Stomach (tissue), 9 donors: ENCODE data around the gene PACC1. TPM values are rescaled to one million over a fixed set of nuclear protein-coding genes. Genes with fewer than 3 reads are reported as not detected.

ENCODE experiments used
- DNase-seq, 2 donors: peaks; one replicate each; pipeline versions ENCODE4 v3.0.0 to v3.0.0-alpha.2; 2013 to 2019
- H3K27ac ChIP-seq, 5 donors: fragments of 200-600 bp in 4 of 5; sonication (generic) in 4 of 5; one replicate each; pipeline ENCODE4 v1.5.1; 2013 to 2019; ENCODE audit warnings: mild to moderate bottlenecking in 1 of 5, moderate library complexity in 1 of 5
- H3K27me3 ChIP-seq, 3 donors: fragments of 200-600 bp; sonication (generic); one replicate each; pipeline ENCODE4 v1.5.1; 2017 to 2019; ENCODE audit warnings: mixed run types in 1 of 3
- H3K36me3 ChIP-seq, 4 donors: fragments of 200-600 bp; sonication (generic); 1 replicate in 3 of 4; 2 replicates in 1 of 4; pipeline ENCODE4 v1.5.1; 2016 to 2019
- H3K4me1 ChIP-seq, 4 donors: fragments of 200-600 bp; sonication (generic); one replicate each; pipeline ENCODE4 v1.5.1; 2016 to 2019
- H3K4me3 ChIP-seq, 4 donors: fragments of 200-600 bp; sonication (generic) in 3 of 4; one replicate each; pipeline ENCODE4 v1.5.1; 2016 to 2019; ENCODE audit warnings: mild to moderate bottlenecking in 1 of 4
- H3K9me3 ChIP-seq, 4 donors: fragments of 200-600 bp; sonication (generic); one replicate each; pipeline ENCODE4 v1.5.1; 2016 to 2019
- CTCF ChIP-seq, 7 experiments: fragments of 450-650 bp in 4 of 7; fragments of 200-600 bp in 3 of 7; sonication (generic) in 3 of 7; IDR thresholded peaks; one replicate each; pipeline ENCODE4 v1.5.1; 2016 to 2019; ENCODE audit warnings: antibody characterized with exemption in 7 of 7, control low read depth in 2 of 7, mild to moderate bottlenecking in 1 of 7
- EP300 ChIP-seq: sonication (generic); formaldehyde crosslinking; IDR thresholded peaks from one replicate; pipeline ENCODE4 v1.6.1; 2017; ENCODE audit warnings: antibody characterized with exemption
- POLR2A ChIP-seq, 4 donors: fragments of 450-650 bp; IDR thresholded peaks; one replicate each; pipeline ENCODE4 v1.6.1; 2016; ENCODE audit warnings: antibody characterized with exemption in 4 of 4, control low read depth in 2 of 4, mild to moderate bottlenecking in 1 of 4, moderate library complexity in 1 of 4
- POLR2AphosphoS5 ChIP-seq, 3 donors: sonication (generic); formaldehyde crosslinking; IDR thresholded peaks; one replicate each; pipeline ENCODE4 v1.6.1; 2016; ENCODE audit warnings: antibody characterized with exemption in 3 of 3
- WGBS, 5 donors: extraction: QIAGEN DNeasy Blood & Tissue Kit in 3 of 5; methylation state at CpG; one replicate each; pipeline versions ENCODE4 v1.1.5 to v1.1.7; 2013 to 2018; 5-methylcytosine and 5-hydroxymethylcytosine counted together
- intact Hi-C: fragments of 100-400 bp; cut with DNase I; formaldehyde crosslinking; loops from one replicate; pipeline ENCODE4 v1.15.1; 2023; ENCODE audit warnings: low total_unique reads
- polyA plus RNA-seq, 3 donors: library from polyadenylated mRNA; stranded (reverse); fragments of 200-250 nt; gene quantifications; one replicate each; pipeline ENCODE4 v1.2.3, GENCODE V29; 2013
- total RNA-seq, 5 donors: library from RNA; depleted of rRNA; stranded (reverse); fragments of >200 nt; gene quantifications; one replicate each; pipeline versions ENCODE4 v1.1.0 to v1.2.3, GENCODE V29; 2014 to 2016
- donor health status: healthy with polysubstance abuse.
- donor health status: Bipolar disorder and iron deficiency.
- donor health status: healthy.

Gene PACC1
- total and polyA plus RNA-seq, 8 donors, result 0.58 to 6.4 (median 2.0) TPM

GRCh38 chr1:212359794-212360479 lies 54.7 kb downstream of the PACC1 start:
- no peak for DNase-seq
- Histone ChIP-seq H3K27me3 (no peaks in the 10 kb centered on the region), H3K36me3 (peaks cover 9 to 96% (median 90%) of the 10 kb centered on the region in 4 donors), H3K4me1 (no peaks in the 10 kb centered on the region), H3K4me3 (no peak overlapping the region), H3K27ac (no peak overlapping the region), H3K9me3 (no peaks in the 10 kb centered on the region)
- intact Hi-C loops, result no loop called here
- WGBS, 5 donors, result 42 to 69% (median 65%) methylated on average over 4 of the region's 4 CpGs
- TF ChIP-seq POLR2A (IDR thresholded peaks at IDR 0.05), result no peak

- Histone ChIP-seq H3K4me3 (no peak overlapping the region), H3K27ac (no peak overlapping the region), H3K27me3 (no peaks in the 10 kb centered on the region), H3K36me3 (peaks cover 23 to 99% (median 86%) of the 10 kb centered on the region in 4 donors), H3K4me1 (no peaks in the 10 kb centered on the region), H3K9me3 (no peaks in the 10 kb centered on the region)
- intact Hi-C loops, result no loop called here
- WGBS, 5 donors, result 88 to 94% (median 93%) methylated on average over 3 of the region's 3 CpGs
- DNase-seq, result no peak
- TF ChIP-seq EP300, result no peak
- no peak for TF ChIP-seq POLR2A (IDR thresholded peaks at IDR 0.05)
- TF ChIP-seq POLR2AphosphoS5 (IDR thresholded peaks at IDR 0.05), result no peak
- no peak for TF ChIP-seq CTCF (IDR thresholded peaks at IDR 0.05)
These were observed 59.3 kb downstream of the PACC1 start for GRCh38 chr1:212355230-212355969.

GRCh38 chr1:212354464-212354863 lies 60.2 kb downstream of the PACC1 start:
- intact Hi-C loops, result no loop called here
- H3K27me3 ChIP-seq, result no peaks in the 10 kb centered on the region
- no peak overlapping the region for H3K27ac ChIP-seq
- no peak for TF ChIP-seq CTCF (IDR thresholded peaks at IDR 0.05)
- no peak for TF ChIP-seq POLR2AphosphoS5 (IDR thresholded peaks at IDR 0.05)
- no peak for TF ChIP-seq POLR2A (IDR thresholded peaks at IDR 0.05)
- TF ChIP-seq EP300, result no peak
- no peaks in the 10 kb centered on the region for H3K9me3 ChIP-seq
- H3K36me3 ChIP-seq, result peaks cover 23 to 97% (median 86%) of the 10 kb centered on the region in 4 donors
- no peak for DNase-seq
- no peak overlapping the region for H3K4me3 ChIP-seq
- no peaks in the 10 kb centered on the region for H3K4me1 ChIP-seq
- 80 to 98% (median 91%) methylated on average over 3 of the region's 3 CpGs for WGBS, 5 donors

GRCh38 chr1:212353181-212353580 lies 61.5 kb downstream of the PACC1 start:
- H3K27me3 ChIP-seq, result no peaks in the 10 kb centered on the region
- no peaks in the 10 kb centered on the region for H3K4me1 ChIP-seq
- 90 to 94% (median 90%) methylated on average over 2 of the region's 2 CpGs for WGBS, 5 donors
- H3K4me3 ChIP-seq, result no peak overlapping the region
- no peak overlapping the region for H3K27ac ChIP-seq
- intact Hi-C loops, result no loop called here
- H3K36me3 ChIP-seq, result peaks cover 20 to 97% (median 85%) of the 10 kb centered on the region in 4 donors
- H3K9me3 ChIP-seq, result no peaks in the 10 kb centered on the region
- DNase-seq, result no peak
- TF ChIP-seq EP300 (no peak), CTCF (IDR thresholded peaks at IDR 0.05) (no peak), POLR2A (IDR thresholded peaks at IDR 0.05) (no peak), POLR2AphosphoS5 (IDR thresholded peaks at IDR 0.05) (no peak)
